Subcutaneous preadipocyte (primary cell): ENCODE data around the gene DPP3. TPM values are rescaled to one million over a fixed set of nuclear protein-coding genes. Genes with fewer than 3 reads are reported as not detected.

Source experiments
- small RNA-seq: library from RNA; depleted of rRNA; stranded (forward); fragments of <200 nt; gene quantifications from one replicate; pipeline ENCODE3, GENCODE V24; 2012
- total RNA-seq: library from RNA; depleted of rRNA; stranded (reverse); fragments of >200 nt; gene quantifications from 2 replicates; pipeline ENCODE4 v1.2.3, GENCODE V29; 2012

The DPP3 gene
- 43.4 and 48.5 TPM in 2 replicates for total RNA-seq

GRCh38 chr11:66480117-66480938 is at the start of gene DPP3:
Gene DPP3, plus strand, starts transcription at chr11:66480434. Its CDS starts 1,767 bp downstream, at chr11:66482201.

GRCh38 chr11:66438504-66439466 is 41.4 kb upstream of the DPP3 start, which contains the start of gene MRPL11:
Gene MRPL11, minus strand, starts transcription at chr11:66438848. Its CDS starts 94 bp downstream, at chr11:66438754.

DNA sequence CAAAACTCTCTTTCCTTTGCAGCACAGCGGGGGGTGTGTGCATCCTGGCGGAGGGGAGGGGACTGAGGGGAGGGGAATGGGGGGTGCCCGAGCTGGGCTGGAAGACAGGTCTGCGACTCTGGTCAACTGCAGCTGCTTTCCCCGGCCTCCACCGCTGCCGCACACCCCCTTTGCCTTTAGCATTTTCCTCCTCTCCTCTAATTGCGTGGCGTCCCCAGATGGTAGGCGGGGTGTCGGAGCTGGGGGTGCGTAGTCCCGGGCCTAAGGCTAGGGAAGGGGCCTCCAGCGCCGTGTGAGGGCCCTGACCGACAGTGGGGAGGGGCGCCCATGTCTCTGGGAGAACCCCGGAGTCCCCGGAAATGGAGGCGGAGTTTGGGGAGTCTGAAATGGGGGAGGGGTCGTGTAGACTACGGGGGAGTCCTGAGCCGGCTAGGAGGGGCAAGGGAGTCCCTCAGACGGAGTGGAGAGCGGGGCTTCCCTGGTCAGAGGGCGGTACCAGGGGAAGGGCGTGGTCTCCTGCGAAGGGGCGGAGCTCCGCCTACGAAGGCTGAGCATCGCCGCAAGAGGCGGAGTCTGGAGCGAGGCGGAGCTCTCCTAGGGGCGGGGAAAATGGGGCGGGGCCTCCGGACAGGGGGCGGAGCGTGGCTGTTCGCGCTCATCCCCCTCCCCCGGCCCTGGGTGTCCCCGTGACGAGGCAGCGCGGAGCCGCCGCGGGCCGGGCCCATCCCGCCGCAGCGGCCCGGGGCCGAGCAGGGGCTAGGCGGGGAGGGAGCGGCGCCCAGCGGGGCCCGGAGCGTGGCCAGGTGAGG is 13.8 kb upstream of the DPP3 start, which contains the start of gene PELI3:
TSS of gene PELI3 (plus strand) at position 681 of the 809 bp plus-strand sequence. CDS start 1,224 bp downstream, outside the sequence.

GRCh38 chr11:66510271-66510989 is 30.2 kb downstream of the DPP3 start, which contains the start of gene BBS1:
Gene BBS1, plus strand, starts transcription at chr11:66510635. Its CDS starts 25 bp downstream, at chr11:66510660.

DNA sequence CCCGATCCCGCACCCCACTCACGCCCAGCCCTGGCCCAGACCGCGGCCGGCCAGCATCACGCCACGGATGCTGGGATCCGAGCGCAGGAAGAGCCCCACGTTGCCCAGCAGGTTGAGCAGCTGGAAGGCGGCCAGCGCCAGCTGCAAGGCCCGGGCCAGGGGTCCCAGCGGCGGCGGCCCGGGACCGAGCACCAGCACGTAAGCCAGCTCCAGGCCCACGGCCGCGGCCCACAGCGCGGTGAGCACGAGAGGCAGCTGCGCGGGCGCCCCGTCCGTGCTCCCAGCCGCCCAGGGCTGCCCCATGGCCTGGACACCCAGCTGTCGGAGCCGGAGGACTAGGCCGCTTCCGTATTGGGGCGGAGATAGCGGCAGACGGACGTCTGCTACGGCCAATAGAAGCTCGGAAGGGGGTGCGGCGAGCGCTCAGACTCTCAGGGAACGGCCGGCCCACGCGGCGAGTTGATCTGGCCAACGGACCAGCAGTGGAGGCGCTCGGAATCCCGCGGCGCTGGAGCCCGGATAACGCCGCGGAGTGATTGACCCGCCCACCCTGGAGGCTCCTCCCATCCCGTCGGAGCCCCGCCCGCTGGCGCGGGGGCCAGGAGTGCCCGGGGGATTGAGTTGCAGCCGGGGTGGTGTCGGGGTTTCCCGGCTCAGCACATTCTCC is 65.6 kb downstream of the DPP3 start, which contains the start of gene ZDHHC24:
TSS of gene ZDHHC24 (minus strand) at position 348 of the 667 bp plus-strand sequence. CDS start at position 303, 45 bp downstream.

GRCh38 chr11:66546368-66546965 is 66.2 kb downstream of the DPP3 start, which contains the start of gene ACTN3:
Gene ACTN3, plus strand, starts transcription at chr11:66546903. Its CDS starts 35 bp downstream, at chr11:66546938.

Small RNAs within 50 kb of the gene (small RNA-seq; reads per million reads assigned to genes)
- gene RF00416: not detected

Other genes starting within 250 kb of the DPP3 start
- gene KLC2, start 222.7 kb upstream of the DPP3 start, total RNA-seq: 14.0 and 17.0 TPM in 2 replicates
- gene RAB1B, start 211.8 kb upstream of the DPP3 start, total RNA-seq: 81.6 and 93.1 TPM in 2 replicates
- gene CNIH2, start 202.3 kb upstream of the DPP3 start, total RNA-seq: 0.73 TPM in 1 of 2 replicates, not detected in the other
- 167 and 193 TPM in 2 replicates for gene YIF1A, start 191.3 kb upstream of the DPP3 start, total RNA-seq
- gene TMEM151A, start 188.5 kb upstream of the DPP3 start, total RNA-seq: under 0.01 and 0.20 TPM in 2 replicates
- gene CD248, start 163.4 kb upstream of the DPP3 start, total RNA-seq: 63.5 and 135 TPM in 2 replicates
- gene RIN1, start 144.0 kb upstream of the DPP3 start, total RNA-seq: 53.3 and 68.2 TPM in 2 replicates
- 39.7 and 45.0 TPM in 2 replicates for gene BRMS1, start 135.3 kb upstream of the DPP3 start, total RNA-seq
- gene B4GAT1, start 132.8 kb upstream of the DPP3 start, total RNA-seq: 17.2 and 19.8 TPM in 2 replicates
- 0.37 and 0.39 TPM in 2 replicates for gene SLC29A2, start 108.7 kb upstream of the DPP3 start, total RNA-seq
- not detected in 2 replicates for gene NPAS4, start 59.4 kb upstream of the DPP3 start, total RNA-seq
- gene MRPL11, start 41.6 kb upstream of the DPP3 start, total RNA-seq: 38.9 and 43.7 TPM in 2 replicates
- 8.5 and 11.5 TPM in 2 replicates for gene PELI3, start 13.5 kb upstream of the DPP3 start, total RNA-seq
- gene BBS1, start 30.2 kb downstream of the DPP3 start, total RNA-seq: 29.1 and 31.2 TPM in 2 replicates
- gene ZDHHC24, start 65.6 kb downstream of the DPP3 start, total RNA-seq: 8.8 and 12.9 TPM in 2 replicates
- under 0.01 TPM in 1 of 2 replicates, not detected in the other for gene ACTN3, start 66.5 kb downstream of the DPP3 start, total RNA-seq
- gene CTSF, start 88.2 kb downstream of the DPP3 start, total RNA-seq: 5.3 and 15.4 TPM in 2 replicates
- gene CCDC87, start 112.6 kb downstream of the DPP3 start, total RNA-seq: 0.37 and 0.78 TPM in 2 replicates
- 30.9 and 36.0 TPM in 2 replicates for gene CCS, start 112.8 kb downstream of the DPP3 start, total RNA-seq
- gene RBM14, start 136.2 kb downstream of the DPP3 start, total RNA-seq: 33.8 and 47.1 TPM in 2 replicates
- gene RBM4, start 158.3 kb downstream of the DPP3 start, total RNA-seq: 90.9 and 93.3 TPM in 2 replicates
- gene RBM4B, start 197.5 kb downstream of the DPP3 start, total RNA-seq: 14.0 and 17.0 TPM in 2 replicates
- gene SPTBN2, start 248.8 kb downstream of the DPP3 start, total RNA-seq: 0.39 and 0.73 TPM in 2 replicates